Smooth muscle cell (in vitro differentiated cells): ENCODE results near the gene TTLL13. TPM values are rescaled to one million over a fixed set of nuclear protein-coding genes. Genes with fewer than 3 reads are reported as not detected.

Source experiments
- DNase-seq: peaks from one replicate; lab custom pipeline; 2025; ENCODE audit not compliant: unreplicated experiment; lab: John Stamatoyannopoulos, UW
- H2AFZ ChIP-seq: fragments of 200-600 bp; sonication (generic); 2 replicates; pipeline ENCODE4 v1.6.0; 2016; ENCODE audit warnings: antibody characterized with exemption, low read depth, mild to moderate bottlenecking
- H3F3A ChIP-seq: fragments of 200-600 bp; sonication (generic); 2 replicates; pipeline ENCODE4 v1.6.0; 2017; ENCODE audit warnings: antibody characterized with exemption, low read depth
- H3K27ac ChIP-seq: fragments of 200-600 bp; sonication (generic); 2 replicates; pipeline ENCODE4 v1.5.1; 2016; ENCODE audit warnings: low read depth, mild to moderate bottlenecking
- H3K27me3 ChIP-seq: fragments of 200-600 bp; sonication (generic); 2 replicates; pipeline ENCODE4 v1.6.1; 2016; ENCODE audit warnings: low read depth, mild to moderate bottlenecking
- H3K36me3 ChIP-seq: fragments of 200-600 bp; sonication (generic); 2 replicates; pipeline ENCODE4 v1.5.1; 2016; ENCODE audit warnings: low read depth
- H3K4me1 ChIP-seq: fragments of 200-600 bp; sonication (generic); 2 replicates; pipeline ENCODE4 v1.5.1; 2016; ENCODE audit warnings: low read depth
- H3K4me2 ChIP-seq: fragments of 200-600 bp; sonication (generic); 2 replicates; pipeline ENCODE4 v1.6.0; 2016; ENCODE audit warnings: mild to moderate bottlenecking
- H3K4me3 ChIP-seq: fragments of 200-600 bp; sonication (generic); 2 replicates; pipeline ENCODE4 v1.5.1; 2016; ENCODE audit warnings: mild to moderate bottlenecking
- H3K79me2 ChIP-seq: fragments of 200-600 bp; sonication (generic); 2 replicates; pipeline ENCODE4 v1.6.0; 2016; ENCODE audit warnings: low read depth, mild to moderate bottlenecking
- H3K9ac ChIP-seq: fragments of 200-600 bp; sonication (generic); 2 replicates; pipeline ENCODE4 v1.6.0; 2016; ENCODE audit warnings: low read depth
- H3K9me3 ChIP-seq: fragments of 200-600 bp; sonication (generic); replicated peaks from 2 replicates; pipeline ENCODE4 v1.5.1; 2016; ENCODE audit warnings: low read depth
- H4K20me1 ChIP-seq: fragments of 200-600 bp; sonication (generic); 2 replicates; pipeline ENCODE4 v1.6.0; 2016; ENCODE audit warnings: low read depth
- CTCF ChIP-seq: fragments of 200-600 bp; sonication (generic); IDR thresholded peaks from 2 replicates; pipeline ENCODE4 v1.5.1; 2017; ENCODE audit warnings: borderline replicate concordance, mild to moderate bottlenecking, antibody characterized with exemption; ENCODE audit not compliant: insufficient read depth, poor library complexity, severe bottlenecking
- WGBS: methylation state at CpG from one replicate; pipeline ENCODE4 v1.1.7; 2016; ENCODE audit warnings: low lambda C conversion rate; 5-methylcytosine and 5-hydroxymethylcytosine counted together
- polyA plus RNA-seq: library from polyadenylated mRNA; unstranded; fragments of >200 nt; fragmentation: Nextera tagmentation; extraction: Ambion mirVana; gene quantifications from 2 replicates; pipeline ENCODE4 v1.2.1, GENCODE V29; 2016
- total RNA-seq: library from RNA; depleted of rRNA; stranded (reverse); fragments of >200 nt; gene quantifications from 2 replicates; pipeline ENCODE4 v1.2.3, GENCODE V29; 2014

The TTLL13 gene
- total and polyA plus RNA-seq, 2 experiments from 2014 or later, result 0.15 to 0.36 TPM

- Histone ChIP-seq H3K9ac (no peak overlapping the region), H3K9me3 (no peaks in the 10 kb centered on the region), H3K27ac (no peak overlapping the region), H4K20me1 (peaks cover under 1% of the 10 kb centered on the region), H3K27me3 (no peaks in the 10 kb centered on the region), H3K4me1 (no peaks in the 10 kb centered on the region), H3K79me2 (peaks cover 10% of the 10 kb centered on the region), H3F3A (no peaks in the 10 kb centered on the region), H3K4me3 (no peak overlapping the region), H2AFZ (no peak overlapping the region), H3K4me2 (no peak overlapping the region), H3K36me3 (no peaks in the 10 kb centered on the region)
- TF ChIP-seq CTCF, result no peak
- WGBS, result 89% methylated on average over 5 of the region's 5 CpGs
- DNase-seq, result no peak
Measured at GRCh38 chr15:90261811-90262210, 12.5 kb downstream of the TTLL13 start.

- H3K4me3 ChIP-seq, result no peak overlapping the region
- no peak for TF ChIP-seq CTCF
- H3K79me2 ChIP-seq, result peaks cover 16% of the 10 kb centered on the region
- H3K9me3 ChIP-seq, result no peaks in the 10 kb centered on the region
- no peaks in the 10 kb centered on the region for H3K36me3 ChIP-seq
- H4K20me1 ChIP-seq, result peaks cover 5% of the 10 kb centered on the region
- no peaks in the 10 kb centered on the region for H3K27me3 ChIP-seq
- no peak overlapping the region for H3K4me2 ChIP-seq
- no peaks in the 10 kb centered on the region for H3K4me1 ChIP-seq
- no peak for DNase-seq
- H2AFZ ChIP-seq, result no peak overlapping the region
- no peaks in the 10 kb centered on the region for H3F3A ChIP-seq
- H3K9ac ChIP-seq, result no peak overlapping the region
- H3K27ac ChIP-seq, result no peak overlapping the region
- 71% methylated on average over 5 of the region's 5 CpGs for WGBS
Measured at GRCh38 chr15:90262426-90262825, 13.1 kb downstream of the TTLL13 start.

- Histone ChIP-seq H4K20me1 (peaks cover 20% of the 10 kb centered on the region), H3K4me2 (peak overlapping the region; percentile 91), H3F3A (no peaks in the 10 kb centered on the region), H3K27me3 (no peaks in the 10 kb centered on the region), H3K9me3 (no peaks in the 10 kb centered on the region), H3K4me3 (peak overlapping the region; percentile 73), H3K36me3 (no peaks in the 10 kb centered on the region), H2AFZ (no peak overlapping the region), H3K4me1 (peaks cover 7% of the 10 kb centered on the region), H3K9ac (no peak overlapping the region), H3K79me2 (peaks cover 22% of the 10 kb centered on the region), H3K27ac (peak overlapping the region; percentile 78)
- TF ChIP-seq CTCF, result no peak
- WGBS, result 84% methylated on average over 4 of the region's 4 CpGs
- no peak for DNase-seq
Measured at GRCh38 chr15:90264671-90265070, 15.3 kb downstream of the TTLL13 start.
